Measurements from ENCODE around the gene TRIO.

The TRIO gene

DNA sequence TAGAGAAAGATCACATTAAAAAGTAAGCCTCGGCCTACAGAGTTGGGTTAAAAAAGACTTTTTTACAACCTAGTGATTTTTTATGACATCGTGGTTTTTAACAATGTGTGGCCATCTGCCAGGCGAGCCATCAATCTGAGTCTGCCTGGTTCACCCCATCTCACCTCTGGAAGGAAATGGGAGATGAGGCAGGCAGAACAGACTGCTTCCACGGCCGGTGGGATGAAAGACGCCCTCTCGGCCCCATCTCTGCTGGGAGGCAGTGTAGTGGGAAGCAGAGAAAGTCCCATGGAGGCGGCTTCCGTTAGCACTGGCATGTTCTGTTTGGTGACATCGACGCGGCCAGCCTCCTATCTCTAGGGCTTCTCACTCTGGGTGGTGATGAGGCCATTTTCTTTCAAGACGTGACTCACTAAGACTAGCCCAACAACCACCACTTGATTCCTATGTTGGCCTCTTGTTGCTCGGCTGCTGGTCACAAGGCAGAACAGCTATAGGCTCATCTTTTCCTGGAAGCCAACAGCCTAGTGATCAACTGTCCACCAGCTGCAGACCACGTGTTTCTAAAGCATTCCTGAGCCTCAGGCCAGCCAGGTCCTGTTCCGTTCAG is 306.0 kb downstream of the TRIO start:
- Mint-ChIP-seq H3K27ac (no peak overlapping the region), H3K4me3 (no peak overlapping the region), H3K27me3 (no peaks in the 10 kb centered on the region), H3K9me3 (no peaks in the 10 kb centered on the region), H3K36me3 (ENCODE audit: low read depth) (peaks cover 4% of the 10 kb centered on the region), H3K4me1 (ENCODE audit: low read depth) (no peaks in the 10 kb centered on the region)

GRCh38 chr5:14450018-14450524 is 306.9 kb downstream of the TRIO start:
- Mint-ChIP-seq H3K36me3 (ENCODE audit: low read depth) (peaks cover 4% of the 10 kb centered on the region), H3K4me3 (no peak overlapping the region), H3K9me3 (no peaks in the 10 kb centered on the region), H3K27ac (no peak overlapping the region), H3K27me3 (no peaks in the 10 kb centered on the region), H3K4me1 (ENCODE audit: low read depth) (no peaks in the 10 kb centered on the region)

DNA sequence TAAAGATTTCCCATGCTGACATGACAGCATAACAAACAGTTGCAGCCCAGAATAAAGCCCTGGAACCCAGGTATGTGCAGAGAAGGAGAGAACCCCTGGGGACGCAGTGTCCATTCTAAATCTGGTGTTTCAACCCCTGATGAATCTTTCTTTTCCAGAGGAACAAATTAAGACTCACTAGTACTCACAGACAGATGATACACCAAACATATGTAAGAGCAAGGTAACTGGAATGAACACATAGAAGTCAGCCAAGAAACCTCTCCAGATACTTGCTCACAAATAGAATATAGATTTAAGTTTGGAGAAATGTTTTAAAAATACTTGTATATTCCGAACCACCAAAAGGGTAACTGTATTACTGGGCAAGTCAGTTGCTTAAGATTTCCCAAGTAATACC is 307.6 kb downstream of the TRIO start:
- Mint-ChIP-seq H3K36me3 (ENCODE audit: low read depth) (peaks cover 4% of the 10 kb centered on the region), H3K4me1 (ENCODE audit: low read depth) (no peaks in the 10 kb centered on the region), H3K27me3 (no peaks in the 10 kb centered on the region), H3K9me3 (no peaks in the 10 kb centered on the region), H3K27ac (no peak overlapping the region), H3K4me3 (no peak overlapping the region)

- Mint-ChIP-seq H3K4me3 (no peak overlapping the region), H3K27ac (no peak overlapping the region), H3K9me3 (no peaks in the 10 kb centered on the region), H3K4me1 (ENCODE audit: low read depth) (no peaks in the 10 kb centered on the region), H3K36me3 (ENCODE audit: low read depth) (peaks cover 4% of the 10 kb centered on the region), H3K27me3 (no peaks in the 10 kb centered on the region)
These were observed 308.7 kb downstream of the TRIO start for GRCh38 chr5:14451871-14452270.

DNA sequence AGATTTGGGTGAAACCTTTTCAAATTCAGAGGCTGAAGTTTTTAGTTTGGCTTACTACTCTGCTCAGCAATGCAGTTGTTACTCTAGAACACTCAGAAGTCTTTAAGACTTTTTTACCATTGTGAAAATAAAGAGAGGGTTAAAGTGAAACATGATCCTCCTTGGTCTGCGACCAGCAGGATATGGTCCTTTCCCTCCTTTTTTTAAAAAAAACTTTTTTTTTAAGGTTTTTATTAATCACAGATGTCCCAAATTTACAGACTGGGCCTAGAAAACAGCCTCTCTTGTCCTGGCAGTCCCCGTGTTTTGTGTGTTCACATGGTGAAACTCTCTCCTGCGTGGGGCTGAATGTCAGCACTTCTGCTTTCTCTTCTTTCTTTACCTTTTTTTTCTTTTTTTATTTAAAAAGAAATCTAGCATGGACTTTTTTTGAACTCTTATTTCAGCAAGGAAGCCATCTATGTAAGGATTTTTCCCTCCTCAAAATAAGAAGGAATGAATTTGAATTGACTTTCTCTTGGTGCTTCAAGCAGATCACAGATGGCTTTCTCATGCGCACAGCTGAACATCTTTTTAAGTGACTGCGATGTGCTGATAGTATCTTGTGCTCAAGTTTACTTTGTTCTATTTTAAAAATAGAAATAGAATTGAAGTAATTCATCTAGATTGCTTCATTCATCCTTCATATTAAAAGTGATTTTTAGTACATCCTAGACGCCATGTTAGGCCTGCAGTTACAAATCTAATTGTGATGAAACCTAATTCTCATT is 309.7 kb downstream of the TRIO start:
- Mint-ChIP-seq H3K27me3 (no peaks in the 10 kb centered on the region), H3K4me3 (no peak overlapping the region), H3K9me3 (no peaks in the 10 kb centered on the region), H3K4me1 (ENCODE audit: low read depth) (no peaks in the 10 kb centered on the region), H3K27ac (no peak overlapping the region), H3K36me3 (ENCODE audit: low read depth) (peaks cover 4% of the 10 kb centered on the region)

DNA sequence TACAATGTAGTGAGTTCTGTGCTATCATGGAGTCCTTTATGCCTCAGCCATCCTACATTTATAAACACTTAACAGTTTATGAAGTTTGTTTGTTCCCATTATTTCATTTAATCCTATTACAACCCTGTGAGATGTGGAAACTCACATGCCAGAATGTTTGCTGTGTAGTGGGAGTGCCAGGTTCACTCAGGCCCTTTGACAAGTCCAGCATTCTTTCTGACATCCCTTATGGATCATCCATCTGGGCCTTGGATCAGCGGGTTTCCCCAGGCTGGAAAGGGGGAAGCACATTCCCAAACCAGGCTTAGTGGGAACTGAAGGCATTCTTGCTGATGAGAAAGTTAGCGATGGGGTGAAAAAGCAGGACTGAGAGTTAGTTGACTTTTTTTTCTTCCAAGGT is 310.3 kb downstream of the TRIO start:
- Mint-ChIP-seq H3K4me1 (ENCODE audit: low read depth) (no peaks in the 10 kb centered on the region), H3K27me3 (no peaks in the 10 kb centered on the region), H3K36me3 (ENCODE audit: low read depth) (peaks cover 4% of the 10 kb centered on the region), H3K27ac (no peak overlapping the region), H3K9me3 (no peaks in the 10 kb centered on the region), H3K4me3 (no peak overlapping the region)

- no peaks in the 10 kb centered on the region for H3K36me3 Mint-ChIP-seq (ENCODE audit: low read depth)
- no peaks in the 10 kb centered on the region for H3K9me3 Mint-ChIP-seq
These were observed 312.7 kb downstream of the TRIO start for GRCh38 chr5:14455814-14456321.

GRCh38 chr5:14457476-14457875 is 314.3 kb downstream of the TRIO start:
- Mint-ChIP-seq H3K27ac (no peak overlapping the region), H3K4me3 (no peak overlapping the region), H3K36me3 (ENCODE audit: low read depth) (no peaks in the 10 kb centered on the region), H3K4me1 (ENCODE audit: low read depth) (no peaks in the 10 kb centered on the region), H3K9me3 (no peaks in the 10 kb centered on the region), H3K27me3 (no peaks in the 10 kb centered on the region)

More at GRCh38 chr5:14455814-14456321, 312.7 kb downstream of the TRIO start:
- Mint-ChIP-seq H3K27ac (no peak overlapping the region), H3K4me3 (no peak overlapping the region), H3K27me3 (no peaks in the 10 kb centered on the region), H3K4me1 (ENCODE audit: low read depth) (no peaks in the 10 kb centered on the region)

DNA sequence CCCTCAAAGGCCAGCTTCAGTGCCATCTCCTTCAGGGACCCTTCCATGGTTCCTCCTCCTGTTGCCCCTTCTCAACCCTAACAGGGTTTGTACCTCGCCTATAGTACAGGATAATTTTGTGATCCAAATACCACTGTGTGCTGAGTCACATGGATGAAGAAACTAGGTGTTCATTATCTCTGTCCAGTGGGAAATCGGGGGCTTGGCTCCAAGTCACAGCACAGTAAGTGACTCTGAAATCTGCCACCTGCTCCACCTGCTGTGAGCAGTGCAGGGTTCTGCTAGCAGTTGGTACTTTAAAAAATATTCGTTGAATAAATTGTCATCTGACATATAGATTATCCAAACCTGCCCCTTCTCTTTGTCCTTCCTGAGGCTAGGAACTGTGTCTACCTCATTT is 315.3 kb downstream of the TRIO start:
- H3K4me3 Mint-ChIP-seq: no peak overlapping the region
- H3K27ac Mint-ChIP-seq: no peak overlapping the region
- H3K4me1 Mint-ChIP-seq (ENCODE audit: low read depth): no peaks in the 10 kb centered on the region
- no peaks in the 10 kb centered on the region for H3K36me3 Mint-ChIP-seq (ENCODE audit: low read depth)
- no peaks in the 10 kb centered on the region for H3K9me3 Mint-ChIP-seq
- H3K27me3 Mint-ChIP-seq: no peaks in the 10 kb centered on the region

DNA sequence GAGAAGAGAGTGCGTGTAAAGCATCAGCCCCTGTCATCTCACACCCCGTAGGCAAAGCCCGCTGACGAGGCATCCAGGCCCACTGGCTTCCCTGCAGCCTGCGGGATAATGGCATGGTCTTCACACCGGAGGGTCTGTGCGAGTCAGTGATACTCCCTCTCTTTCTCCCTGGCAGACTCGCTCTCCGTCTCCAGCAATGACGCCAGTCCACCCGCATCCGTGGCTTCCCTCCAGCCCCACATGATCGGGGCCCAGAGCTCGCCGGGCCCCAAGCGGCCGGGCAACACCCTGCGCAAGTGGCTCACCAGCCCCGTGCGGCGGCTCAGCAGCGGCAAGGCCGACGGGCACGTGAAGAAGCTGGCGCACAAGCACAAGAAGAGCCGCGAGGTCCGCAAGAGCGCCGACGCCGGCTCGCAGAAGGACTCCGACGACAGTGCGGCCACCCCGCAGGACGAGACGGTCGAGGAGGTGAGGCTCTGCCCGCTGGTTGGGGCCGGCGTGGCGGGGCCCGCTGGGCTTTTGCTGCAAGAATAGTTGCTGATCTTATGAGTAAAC is 317.8 kb downstream of the TRIO start:
- Mint-ChIP-seq H3K4me3 (no peak overlapping the region), H3K27ac (no peak overlapping the region), H3K27me3 (no peaks in the 10 kb centered on the region), H3K36me3 (ENCODE audit: low read depth) (no peaks in the 10 kb centered on the region), H3K9me3 (no peaks in the 10 kb centered on the region), H3K4me1 (ENCODE audit: low read depth) (no peaks in the 10 kb centered on the region)

- Mint-ChIP-seq H3K9me3 (no peaks in the 10 kb centered on the region), H3K27me3 (no peaks in the 10 kb centered on the region), H3K36me3 (ENCODE audit: low read depth) (no peaks in the 10 kb centered on the region), H3K4me3 (no peak overlapping the region), H3K27ac (no peak overlapping the region), H3K4me1 (ENCODE audit: low read depth) (no peaks in the 10 kb centered on the region)
These were observed 319.5 kb downstream of the TRIO start for GRCh38 chr5:14462681-14463080.

DNA sequence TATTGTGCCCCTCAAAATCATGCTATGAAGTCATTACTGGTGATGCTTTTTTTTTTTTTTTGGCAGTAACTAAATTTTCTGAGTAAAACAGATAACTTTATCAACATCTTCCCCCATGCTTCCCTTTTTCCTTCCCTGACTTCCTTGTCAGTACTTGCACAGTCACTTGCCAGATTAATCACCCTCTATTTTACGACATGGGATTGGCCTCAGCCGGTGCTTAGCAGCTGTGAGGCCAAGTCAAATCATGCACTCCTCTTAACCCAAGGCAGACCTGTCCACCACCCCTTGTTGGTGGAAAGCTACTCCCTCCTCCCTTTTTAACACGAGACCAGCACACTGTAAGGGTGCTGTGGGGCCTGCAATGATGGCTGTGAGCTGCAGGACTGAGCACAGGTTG is 320.5 kb downstream of the TRIO start:
- no peak overlapping the region for H3K4me3 Mint-ChIP-seq
- H3K27ac Mint-ChIP-seq: no peak overlapping the region
- no peaks in the 10 kb centered on the region for H3K4me1 Mint-ChIP-seq (ENCODE audit: low read depth)
- no peaks in the 10 kb centered on the region for H3K36me3 Mint-ChIP-seq (ENCODE audit: low read depth)
- H3K27me3 Mint-ChIP-seq: no peaks in the 10 kb centered on the region
- H3K9me3 Mint-ChIP-seq: no peaks in the 10 kb centered on the region

DNA sequence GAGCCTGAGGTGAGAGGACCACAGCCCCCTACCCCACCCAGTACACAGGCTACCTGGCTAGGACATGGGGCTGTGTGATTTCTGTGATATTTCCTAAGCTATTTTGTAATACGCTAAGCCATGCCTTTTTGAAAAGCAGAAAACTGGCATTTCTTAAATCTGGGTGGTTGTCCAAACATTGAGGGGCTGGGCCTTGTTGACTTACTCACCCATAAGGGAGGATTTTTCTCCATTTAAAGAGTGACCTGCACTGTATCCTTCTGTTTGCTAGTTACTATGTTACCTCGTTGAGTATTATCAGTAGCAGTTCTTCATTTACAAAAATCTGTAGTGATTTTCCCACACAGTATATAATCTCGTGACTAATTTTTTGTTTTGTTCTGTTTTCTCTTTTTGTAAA is 321.0 kb downstream of the TRIO start:
- Mint-ChIP-seq H3K36me3 (ENCODE audit: low read depth) (no peaks in the 10 kb centered on the region), H3K27me3 (no peaks in the 10 kb centered on the region), H3K4me3 (no peak overlapping the region), H3K27ac (no peak overlapping the region), H3K9me3 (no peaks in the 10 kb centered on the region), H3K4me1 (ENCODE audit: low read depth) (no peaks in the 10 kb centered on the region)

GRCh38 chr5:14464671-14465070 is 321.5 kb downstream of the TRIO start:
- H3K27ac Mint-ChIP-seq: no peak overlapping the region
- H3K4me1 Mint-ChIP-seq (ENCODE audit: low read depth): no peaks in the 10 kb centered on the region
- no peaks in the 10 kb centered on the region for H3K36me3 Mint-ChIP-seq (ENCODE audit: low read depth)
- no peaks in the 10 kb centered on the region for H3K27me3 Mint-ChIP-seq
- no peak overlapping the region for H3K4me3 Mint-ChIP-seq
- no peaks in the 10 kb centered on the region for H3K9me3 Mint-ChIP-seq

DNA sequence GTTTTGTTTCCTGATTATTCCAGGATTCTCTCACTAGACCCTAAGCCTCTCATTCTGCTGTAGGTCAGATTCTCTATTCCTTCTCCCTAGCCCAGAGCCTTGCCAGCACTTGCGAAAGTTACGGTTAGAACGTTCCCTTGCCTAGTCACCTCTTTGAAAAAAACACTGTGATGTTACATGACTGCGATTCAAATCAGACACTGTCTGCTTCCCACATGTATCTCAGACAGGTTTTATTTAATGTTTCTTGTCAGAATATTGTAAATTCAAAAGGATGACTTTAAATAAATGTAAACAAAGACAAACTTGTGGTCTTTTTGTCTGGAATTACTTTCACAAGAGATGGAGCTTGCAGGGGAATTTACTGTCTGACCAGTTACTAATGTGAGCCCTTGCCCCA is 322.0 kb downstream of the TRIO start:
- no peaks in the 10 kb centered on the region for H3K4me1 Mint-ChIP-seq (ENCODE audit: low read depth)
- no peaks in the 10 kb centered on the region for H3K36me3 Mint-ChIP-seq (ENCODE audit: low read depth)
- H3K4me3 Mint-ChIP-seq: no peak overlapping the region
- H3K9me3 Mint-ChIP-seq: no peaks in the 10 kb centered on the region
- no peak overlapping the region for H3K27ac Mint-ChIP-seq
- H3K27me3 Mint-ChIP-seq: no peaks in the 10 kb centered on the region

All from stimulated activated naive CD8-positive, alpha-beta T cell treated with anti-CD3 and anti-CD28 coated beads, Interleukin-15, Interleukin-2, amounts not matched to agents 100 ng/mL and 50 ng/mL, for 24 hours (primary cell).